Calu3 (cell line): ENCODE results near the gene MED6. TPM values are rescaled to one million over a fixed set of nuclear protein-coding genes. Genes with fewer than 3 reads are reported as not detected.

Experiments
- BruUV-seq: library from RNA; stranded (reverse); fragments of 400-500 nt; replicated peaks from 2 replicates; lab custom pipeline; 2021; lab: Mats Ljungman, UMichigan
- CTCF ChIA-PET: fragments of 300-600 bp; sonication (Branson Sonifier 250); formaldehyde crosslinking; loops from one replicate; lab custom pipeline; 2022; ENCODE audit warnings: antibody characterized with exemption; lab: Charles Lee
- DNase-seq: peaks from one replicate; pipeline ENCODE4 v3.0.0; 2022
- H3K27ac Mint-ChIP-seq: one replicate; pipeline ENCODE4 v1.8.0; 2022; ENCODE audit warnings: mixed read lengths; ENCODE audit not compliant: unreplicated experiment
- H3K27me3 Mint-ChIP-seq: one replicate; pipeline ENCODE4 v1.8.0; 2022; ENCODE audit warnings: mixed read lengths; ENCODE audit not compliant: unreplicated experiment
- H3K36me3 Mint-ChIP-seq: one replicate; pipeline ENCODE4 v1.8.0; 2022; ENCODE audit warnings: mild to moderate bottlenecking, moderate library complexity, mixed read lengths; ENCODE audit not compliant: insufficient read depth, unreplicated experiment
- H3K4me1 Mint-ChIP-seq: one replicate; pipeline ENCODE4 v1.8.0; 2022; ENCODE audit warnings: mild to moderate bottlenecking, low read depth, mixed read lengths; ENCODE audit not compliant: unreplicated experiment
- H3K4me3 Mint-ChIP-seq: one replicate; pipeline ENCODE4 v1.8.0; 2022; ENCODE audit warnings: mild to moderate bottlenecking, low read depth, moderate library complexity, mixed read lengths; ENCODE audit not compliant: unreplicated experiment
- H3K9me3 Mint-ChIP-seq: one replicate; pipeline ENCODE4 v1.8.0; 2022; ENCODE audit warnings: low read depth, mixed read lengths; ENCODE audit not compliant: unreplicated experiment
- CTCF ChIP-seq: fragments of 200-600 bp; IDR thresholded peaks from one replicate; pipeline ENCODE4 v1.8.0; 2022; ENCODE audit warnings: antibody characterized with exemption; ENCODE audit not compliant: unreplicated experiment
- intact Hi-C: fragments of 100-400 bp; cut with micrococcal nuclease; formaldehyde crosslinking; loops from one replicate; pipeline ENCODE4 v1.10.0; 2022; ENCODE audit not compliant: unreplicated experiment
- total RNA-seq: library from RNA; stranded (reverse); gene quantifications from 2 replicates; pipeline ENCODE4 v1.2.3, GENCODE V29; 2022

MED6 gene
- total RNA-seq, 1 experiment from 2014 or later: 38.3 TPM

GRCh38 chr14:70645892-70646291 lies 45.4 kb upstream of the MED6 start:
- peaks cover 12% of the 10 kb centered on the region for H3K4me1 Mint-ChIP-seq
- intact Hi-C loops: no loop called here
- TF ChIP-seq CTCF: no peak
- H3K9me3 Mint-ChIP-seq: no peaks in the 10 kb centered on the region
- peaks cover 25% of the 10 kb centered on the region for H3K36me3 Mint-ChIP-seq
- no peak for DNase-seq
- H3K27me3 Mint-ChIP-seq: no peaks in the 10 kb centered on the region
- no peak overlapping the region for H3K4me3 Mint-ChIP-seq
- no peak overlapping the region for H3K27ac Mint-ChIP-seq
- CTCF ChIA-PET: no interaction called here
- BruUV-seq: no TSS peak

GRCh38 chr14:70643967-70644366 lies 43.5 kb upstream of the MED6 start:
- Mint-ChIP-seq H3K27me3 (no peaks in the 10 kb centered on the region), H3K9me3 (no peaks in the 10 kb centered on the region), H3K27ac (no peak overlapping the region), H3K4me1 (peaks cover 19% of the 10 kb centered on the region), H3K36me3 (peaks cover 29% of the 10 kb centered on the region), H3K4me3 (peak overlapping the region; percentile 95)
- no TSS peak for BruUV-seq
- no peak for TF ChIP-seq CTCF
- CTCF ChIA-PET: no interaction called here
- no peak for DNase-seq
- intact Hi-C loops: loop anchor here (5.0 kb wide), 1 partner anchor 68 kb away; no protein-coding TSS in a partner anchor

GRCh38 chr14:70642303-70643235 lies 42.1 kb upstream of the MED6 start:
- DNase-seq: peak; percentile 16
- Mint-ChIP-seq H3K27me3 (no peaks in the 10 kb centered on the region), H3K9me3 (no peaks in the 10 kb centered on the region), H3K4me1 (peaks cover 19% of the 10 kb centered on the region), H3K4me3 (peak overlapping the region; percentile 95), H3K36me3 (peaks cover 29% of the 10 kb centered on the region), H3K27ac (peak overlapping the region; percentile 23)
- no peak for TF ChIP-seq CTCF
- intact Hi-C loops: loop anchor here (5.0 kb wide), 1 partner anchor 70 kb away; no protein-coding TSS in a partner anchor
- BruUV-seq: no TSS peak
- CTCF ChIA-PET: interaction anchor here (0.5 to 1.2 kb wide), 3 partner anchors 68 to 179 kb away, joined by 5 to 11 read pairs (median 5); no protein-coding TSS in a partner anchor

- no peak for TF ChIP-seq CTCF
- no TSS peak for BruUV-seq
- peak; percentile 49 for DNase-seq
- H3K27ac Mint-ChIP-seq: peak within 1 kb of the TSS; percentile 37
- intact Hi-C loops: loop anchor here (5.0 kb wide), 1 partner anchor 71 kb away; no protein-coding TSS in a partner anchor
- H3K36me3 Mint-ChIP-seq: peaks cover 29% of the 10 kb centered on the region
- no peaks in the 10 kb centered on the region for H3K27me3 Mint-ChIP-seq
- H3K9me3 Mint-ChIP-seq: no peaks in the 10 kb centered on the region
- H3K4me3 Mint-ChIP-seq: peak within 1 kb of the TSS; percentile 95
- peaks cover 19% of the 10 kb centered on the region for H3K4me1 Mint-ChIP-seq
- CTCF ChIA-PET: interaction anchor here (0.8 to 1.2 kb wide), 2 partner anchors 47 to 72 kb away, joined by 3 to 5 read pairs; no protein-coding TSS in a partner anchor
Observed at GRCh38 chr14:70641548-70642302, 41.3 kb upstream of the MED6 start, which contains the start of gene TTC9. TTC9 (plus strand) TSS chr14:70641916; CDS start chr14:70642130, 214 bp downstream.
